ENCODE results near the gene GABARAP.

The GABARAP gene

GRCh38 chr17:7241783-7242716 lies at the start of gene GABARAP:
Gene GABARAP, minus strand, starts transcription at chr17:7242449. Its CDS starts 119 bp downstream, at chr17:7242330.
- Mint-ChIP-seq H3K4me1 (peaks cover 56% of the 10 kb centered on the region), H3K4me3 (peak within 1 kb of the TSS; percentile 98 to 100), H3K27me3 (no peaks in the 10 kb centered on the region), H3K27ac (peak within 1 kb of the TSS; percentile 97 to 99), H3K9me3 (no peaks in the 10 kb centered on the region)
- DNase-seq: peak; percentile 91 to 92
- peak; percentile 39 for ATAC-seq

GRCh38 chr17:7290685-7291084 lies 48.4 kb upstream of the GABARAP start:
- ATAC-seq (no peak), DNase-seq (no peak)
- H3K4me1 Mint-ChIP-seq: peaks cover 19% of the 10 kb centered on the region
- H3K27me3 Mint-ChIP-seq: peaks cover 46% of the 10 kb centered on the region
- H3K4me3 Mint-ChIP-seq: no peak overlapping the region
- no peak overlapping the region for H3K27ac Mint-ChIP-seq
- no peaks in the 10 kb centered on the region for H3K9me3 Mint-ChIP-seq

GRCh38 chr17:7290166-7290565 lies 47.9 kb upstream of the GABARAP start:
- Mint-ChIP-seq H3K4me3 (no peak overlapping the region), H3K27me3 (peaks cover 40% of the 10 kb centered on the region), H3K27ac (no peak overlapping the region), H3K4me1 (peaks cover 14% of the 10 kb centered on the region), H3K9me3 (no peaks in the 10 kb centered on the region)
- no peak for DNase-seq
- no peak for ATAC-seq

GRCh38 chr17:7289256-7290032 lies 47.2 kb upstream of the GABARAP start:
- Mint-ChIP-seq H3K4me3 (no peak overlapping the region), H3K27ac (no peak overlapping the region), H3K9me3 (no peaks in the 10 kb centered on the region), H3K27me3 (peaks cover 38% of the 10 kb centered on the region), H3K4me1 (peaks cover 9% of the 10 kb centered on the region)
- ATAC-seq (no peak), DNase-seq (no peak)

GRCh38 chr17:7285679-7286078 lies 43.4 kb upstream of the GABARAP start:
- Mint-ChIP-seq H3K27me3 (peaks cover 45% of the 10 kb centered on the region), H3K4me3 (no peak overlapping the region), H3K9me3 (no peaks in the 10 kb centered on the region), H3K4me1 (peaks cover 31% of the 10 kb centered on the region), H3K27ac (peak overlapping the region in 1 of 2 donors; percentile 22)
- DNase-seq: no peak
- ATAC-seq: no peak

GRCh38 chr17:7284911-7285310 lies 42.7 kb upstream of the GABARAP start:
- H3K4me1 Mint-ChIP-seq: peaks cover 39% of the 10 kb centered on the region
- DNase-seq (no peak), ATAC-seq (no peak)
- H3K4me3 Mint-ChIP-seq: no peak overlapping the region
- no peaks in the 10 kb centered on the region for H3K9me3 Mint-ChIP-seq
- H3K27ac Mint-ChIP-seq: no peak overlapping the region
- H3K27me3 Mint-ChIP-seq: peaks cover 51% of the 10 kb centered on the region

GRCh38 chr17:7283471-7284216 lies 41.4 kb upstream of the GABARAP start:
- ATAC-seq: no peak
- H3K27me3 Mint-ChIP-seq: peaks cover 56% of the 10 kb centered on the region
- H3K4me3 Mint-ChIP-seq: no peak overlapping the region
- H3K27ac Mint-ChIP-seq: peak overlapping the region in 1 of 2 donors; percentile 27
- peaks cover 39% of the 10 kb centered on the region for H3K4me1 Mint-ChIP-seq
- DNase-seq: no peak
- no peaks in the 10 kb centered on the region for H3K9me3 Mint-ChIP-seq

GRCh38 chr17:7282752-7283321 lies 40.6 kb upstream of the GABARAP start:
- Mint-ChIP-seq H3K27me3 (peaks cover 52% of the 10 kb centered on the region), H3K9me3 (no peaks in the 10 kb centered on the region), H3K4me3 (peak overlapping the region in 1 of 2 donors; percentile 95), H3K27ac (no peak overlapping the region), H3K4me1 (peaks cover 39% of the 10 kb centered on the region)
- ATAC-seq (no peak), DNase-seq (no peak)

- peaks cover 45% of the 10 kb centered on the region for H3K27me3 Mint-ChIP-seq
- H3K4me1 Mint-ChIP-seq: peaks cover 39% of the 10 kb centered on the region
- H3K9me3 Mint-ChIP-seq: no peaks in the 10 kb centered on the region
- H3K4me3 Mint-ChIP-seq: peak overlapping the region; percentile 87 to 95
- ATAC-seq: no peak
- DNase-seq: no peak
- H3K27ac Mint-ChIP-seq: no peak overlapping the region
Measured at GRCh38 chr17:7281953-7282751, 39.9 kb upstream of the GABARAP start.

GRCh38 chr17:7281074-7281952 lies 39.1 kb upstream of the GABARAP start, which contains the start of gene SLC2A4:
Gene SLC2A4, plus strand, starts transcription at chr17:7281718. Its CDS starts 217 bp downstream, at chr17:7281935.
- DNase-seq: peak; percentile 80 to 88
- ATAC-seq: peak; percentile 80
- Mint-ChIP-seq H3K4me3 (peak within 1 kb of the TSS; percentile 87 to 95), H3K9me3 (no peaks in the 10 kb centered on the region), H3K27me3 (peaks cover 45% of the 10 kb centered on the region), H3K4me1 (peaks cover 39% of the 10 kb centered on the region), H3K27ac (peak within 1 kb of the TSS; percentile 31 to 72)

- Mint-ChIP-seq H3K27me3 (peaks cover 45% of the 10 kb centered on the region), H3K4me3 (peak overlapping the region; percentile 87 to 95), H3K27ac (peak overlapping the region; percentile 20 to 72), H3K4me1 (peaks cover 39% of the 10 kb centered on the region), H3K9me3 (no peaks in the 10 kb centered on the region)
- DNase-seq (peak; percentile 68 to 89), ATAC-seq (peak; percentile 87)
Measured at GRCh38 chr17:7280519-7281073, 38.3 kb upstream of the GABARAP start.

GRCh38 chr17:7279448-7279847 lies 37.2 kb upstream of the GABARAP start:
- peaks cover 43% of the 10 kb centered on the region for H3K27me3 Mint-ChIP-seq
- H3K9me3 Mint-ChIP-seq: no peaks in the 10 kb centered on the region
- H3K27ac Mint-ChIP-seq: no peak overlapping the region
- no peak for DNase-seq
- H3K4me1 Mint-ChIP-seq: peaks cover 39% of the 10 kb centered on the region
- no peak for ATAC-seq
- H3K4me3 Mint-ChIP-seq: no peak overlapping the region

- ATAC-seq: no peak
- Mint-ChIP-seq H3K4me3 (no peak overlapping the region), H3K27me3 (peaks cover 26% of the 10 kb centered on the region), H3K4me1 (peaks cover 25% of the 10 kb centered on the region), H3K27ac (no peak overlapping the region), H3K9me3 (no peaks in the 10 kb centered on the region)
- DNase-seq: no peak
Measured at GRCh38 chr17:7266784-7267183, 24.5 kb upstream of the GABARAP start.
